Fibroblast of skin of scalp (primary cell): Measurements from ENCODE around the gene LRRC42.
"Not testable (repeated sequence)": the region's sequence is repeated elsewhere in the genome, so short reads cannot be mapped to it uniquely, and the experiment has no call there.

Experiments
- DNase-seq: peaks from one replicate; pipeline ENCODE4 v3.0.0-alpha.2; 2013

Gene LRRC42

GRCh38 chr1:53968125-53968513 lies 22.0 kb downstream of the LRRC42 start:
- DNase-seq = no peak

- not testable (repeated sequence) for DNase-seq
Measured at GRCh38 chr1:53969323-53969722, 23.2 kb downstream of the LRRC42 start.

GRCh38 chr1:53971718-53972117 lies 25.6 kb downstream of the LRRC42 start:
- no peak for DNase-seq

GRCh38 chr1:53975861-53976260 lies 29.7 kb downstream of the LRRC42 start:
- DNase-seq = no peak

GRCh38 chr1:53979712-53980450 lies 33.7 kb downstream of the LRRC42 start:
- DNase-seq = no peak

GRCh38 chr1:53981220-53981619 lies 35.1 kb downstream of the LRRC42 start:
- DNase-seq = no peak

- DNase-seq = peak; percentile 60
Measured at GRCh38 chr1:53982034-53982762, 36.0 kb downstream of the LRRC42 start.

- DNase-seq = no peak
Measured at GRCh38 chr1:53982763-53983104, 36.6 kb downstream of the LRRC42 start.

- no peak for DNase-seq
Measured at GRCh38 chr1:53984726-53985125, 38.6 kb downstream of the LRRC42 start.

- DNase-seq = no peak
Measured at GRCh38 chr1:53986458-53986857, 40.3 kb downstream of the LRRC42 start.

GRCh38 chr1:53987880-53988279 lies 41.7 kb downstream of the LRRC42 start:
- no peak for DNase-seq

- no peak for DNase-seq
Measured at GRCh38 chr1:53992085-53992874, 46.1 kb downstream of the LRRC42 start.

- DNase-seq = not testable (repeated sequence)
Measured at GRCh38 chr1:53994516-53994915, 48.4 kb downstream of the LRRC42 start.

GRCh38 chr1:53995683-53996082 lies 49.5 kb downstream of the LRRC42 start:
- DNase-seq = no peak

GRCh38 chr1:53998223-53998622 lies 52.1 kb downstream of the LRRC42 start:
- no peak for DNase-seq

- DNase-seq = no peak
Measured at GRCh38 chr1:53999920-54000319, 53.8 kb downstream of the LRRC42 start.

GRCh38 chr1:54001591-54001990 lies 55.4 kb downstream of the LRRC42 start:
- no peak for DNase-seq

- no peak for DNase-seq
Measured at GRCh38 chr1:54002544-54003248, 56.5 kb downstream of the LRRC42 start.

- DNase-seq = no peak
Measured at GRCh38 chr1:54003249-54003646, 57.1 kb downstream of the LRRC42 start.

GRCh38 chr1:54003750-54004480 lies 57.8 kb downstream of the LRRC42 start:
- not testable (repeated sequence) for DNase-seq

- DNase-seq = no peak
Measured at GRCh38 chr1:54004481-54005049, 58.4 kb downstream of the LRRC42 start.

- no peak for DNase-seq
Measured at GRCh38 chr1:54006508-54006907, 60.4 kb downstream of the LRRC42 start.
